PFSK-1 (cell line): ENCODE results near the gene LRRC2.

Experiments used
- POLR2AphosphoS5 ChIP-seq: IDR thresholded peaks from 2 replicates; pipeline ENCODE4 v1.6.1; 2012; ENCODE audit warnings: low read depth, mild to moderate bottlenecking, control low read depth, low read length, moderate library complexity
- REST ChIP-seq, 2 experiments: IDR thresholded peaks; 2 replicates each; pipeline versions ENCODE4 v1.6.1 to v1.8.0; 2011 to 2012; ENCODE audit warnings: low read depth in 2 of 2, low read length in 2 of 2, control low read depth in 1 of 2, inconsistent platforms in 1 of 2, mild to moderate bottlenecking in 1 of 2, moderate library complexity in 1 of 2; ENCODE audit not compliant: insufficient read depth in 1 of 2
- SIN3A ChIP-seq: IDR thresholded peaks from 2 replicates; pipeline ENCODE4 v1.6.1; 2012; ENCODE audit warnings: mild to moderate bottlenecking, low read length, moderate library complexity, borderline replicate concordance; ENCODE audit not compliant: insufficient read depth
- TAF1 ChIP-seq: IDR thresholded peaks from 2 replicates; pipeline ENCODE4 v1.6.1; 2012; ENCODE audit warnings: low read length, control low read depth, borderline replicate concordance; ENCODE audit not compliant: insufficient read depth

GRCh38 chr3:46565077-46565476, 1.0 kb downstream of the LRRC2 start:
- TF ChIP-seq REST (IDR thresholded peaks at IDR 0.05; ENCODE audit: insufficient read depth in 1 of 2, low read depth in 2 of 2, low read length in 2 of 2): no peak
- TF ChIP-seq POLR2AphosphoS5: no peak
- no peak for TF ChIP-seq TAF1
- no peak for TF ChIP-seq SIN3A
